RWPE1 (cell line): ENCODE data around the gene TCF4.

Experiments
- CTCF ChIA-PET: fragments of 350-600 bp; sonication (Branson Sonifier 250); formaldehyde crosslinking; extraction: SDS; loops from one replicate; lab custom pipeline; 2021; lab: Yijun Ruan, JAX
- POLR2A ChIA-PET: fragments of 400-600 bp; formaldehyde crosslinking; extraction: SDS; loops from one replicate; lab custom pipeline; 2020; ENCODE audit warnings: antibody characterized with exemption; ENCODE audit not compliant: low non-redundant PET; lab: Yijun Ruan, JAX
- DNase-seq: peaks from one replicate; pipeline ENCODE4 v3.0.0; 2012; ENCODE audit warnings: low spot score
- H3K27ac ChIP-seq: fragments of 450-650 bp; 2 replicates; pipeline ENCODE4 v1.5.1; 2017
- TF ChIP-seq, protein P1 (sequence below): fragments of 450-650 bp; conservative IDR thresholded peaks from 2 replicates; pipeline ENCODE4 v1.5.1; 2017; ENCODE audit warnings: low read depth, mild to moderate bottlenecking

The TCF4 gene

DNA sequence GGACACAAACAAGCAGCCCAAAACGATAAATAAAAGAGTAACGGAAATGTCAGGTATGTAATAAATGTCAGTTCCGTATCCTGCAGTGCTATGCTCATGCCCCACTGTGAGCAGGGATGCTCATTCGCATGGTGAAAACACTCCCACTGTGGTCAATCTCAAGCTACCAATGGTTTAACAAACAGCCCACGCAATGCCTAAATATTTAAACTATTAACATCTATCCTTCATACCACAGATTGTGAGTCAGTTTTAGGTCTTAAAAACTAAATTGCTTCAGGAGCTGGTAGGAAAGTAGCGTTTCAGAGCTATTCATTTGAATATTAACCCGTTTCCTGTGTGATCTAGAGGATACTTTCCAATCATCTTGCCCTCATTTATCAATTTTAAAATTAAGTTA is 207.4 kb downstream of the TCF4 start:
- ChIA-PET CTCF (no interaction called here), POLR2A (no interaction called here)
- H3K27ac ChIP-seq, result no peak overlapping the region
- TF ChIP-seq, protein P1, sequence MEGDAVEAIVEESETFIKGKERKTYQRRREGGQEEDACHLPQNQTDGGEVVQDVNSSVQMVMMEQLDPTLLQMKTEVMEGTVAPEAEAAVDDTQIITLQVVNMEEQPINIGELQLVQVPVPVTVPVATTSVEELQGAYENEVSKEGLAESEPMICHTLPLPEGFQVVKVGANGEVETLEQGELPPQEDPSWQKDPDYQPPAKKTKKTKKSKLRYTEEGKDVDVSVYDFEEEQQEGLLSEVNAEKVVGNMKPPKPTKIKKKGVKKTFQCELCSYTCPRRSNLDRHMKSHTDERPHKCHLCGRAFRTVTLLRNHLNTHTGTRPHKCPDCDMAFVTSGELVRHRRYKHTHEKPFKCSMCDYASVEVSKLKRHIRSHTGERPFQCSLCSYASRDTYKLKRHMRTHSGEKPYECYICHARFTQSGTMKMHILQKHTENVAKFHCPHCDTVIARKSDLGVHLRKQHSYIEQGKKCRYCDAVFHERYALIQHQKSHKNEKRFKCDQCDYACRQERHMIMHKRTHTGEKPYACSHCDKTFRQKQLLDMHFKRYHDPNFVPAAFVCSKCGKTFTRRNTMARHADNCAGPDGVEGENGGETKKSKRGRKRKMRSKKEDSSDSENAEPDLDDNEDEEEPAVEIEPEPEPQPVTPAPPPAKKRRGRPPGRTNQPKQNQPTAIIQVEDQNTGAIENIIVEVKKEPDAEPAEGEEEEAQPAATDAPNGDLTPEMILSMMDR, result no peak
- DNase-seq, result no peak

DNA sequence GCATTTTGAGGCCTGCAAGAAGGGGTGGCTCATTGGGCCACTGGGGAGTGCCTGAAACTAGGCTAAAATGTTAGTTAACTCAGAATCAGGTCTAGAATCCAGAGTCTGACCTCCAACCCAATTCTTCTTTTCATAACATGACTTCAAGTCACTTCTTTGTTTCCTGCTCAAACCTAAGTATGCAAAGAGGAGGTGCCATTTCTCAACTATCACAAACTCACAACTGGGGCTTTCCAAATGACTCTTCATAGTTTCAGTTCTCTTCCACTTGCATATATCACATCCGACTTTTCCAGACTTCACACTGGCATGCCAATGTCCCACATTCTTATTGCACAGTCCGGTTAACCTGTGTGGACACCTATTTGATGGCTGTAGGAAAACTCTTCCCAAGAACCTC is 211.6 kb downstream of the TCF4 start:
- POLR2A ChIA-PET, result no interaction called here
- TF ChIP-seq, protein P1, result no peak
- CTCF ChIA-PET, result no interaction called here

DNA sequence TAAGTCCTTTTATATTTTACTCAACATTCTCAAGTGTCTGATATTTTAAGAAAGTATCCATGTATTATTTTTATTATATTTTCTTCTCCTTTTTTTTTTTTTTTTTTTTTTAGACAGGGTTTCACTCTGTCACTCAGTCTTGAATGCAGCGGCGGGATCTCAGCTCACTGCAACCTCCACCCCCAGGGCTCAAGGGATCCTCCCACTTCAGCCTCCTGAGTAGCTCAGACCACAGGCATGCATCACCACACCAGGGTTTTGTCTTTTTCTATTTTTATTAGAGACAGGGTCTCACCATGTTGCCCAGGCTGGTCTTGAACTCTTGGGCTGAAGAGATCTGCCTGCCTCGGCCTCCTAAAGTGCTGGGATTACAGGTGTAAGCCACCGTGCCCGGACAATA is 212.1 kb downstream of the TCF4 start:
- DNase-seq, result no peak
- POLR2A ChIA-PET, result no interaction called here
- H3K27ac ChIP-seq, result no peak overlapping the region
- TF ChIP-seq, protein P1, result no peak
- CTCF ChIA-PET, result no interaction called here

More for the DNA sequence above, 211.6 kb downstream of the TCF4 start:
- no peak for DNase-seq
- no peak overlapping the region for H3K27ac ChIP-seq

DNA sequence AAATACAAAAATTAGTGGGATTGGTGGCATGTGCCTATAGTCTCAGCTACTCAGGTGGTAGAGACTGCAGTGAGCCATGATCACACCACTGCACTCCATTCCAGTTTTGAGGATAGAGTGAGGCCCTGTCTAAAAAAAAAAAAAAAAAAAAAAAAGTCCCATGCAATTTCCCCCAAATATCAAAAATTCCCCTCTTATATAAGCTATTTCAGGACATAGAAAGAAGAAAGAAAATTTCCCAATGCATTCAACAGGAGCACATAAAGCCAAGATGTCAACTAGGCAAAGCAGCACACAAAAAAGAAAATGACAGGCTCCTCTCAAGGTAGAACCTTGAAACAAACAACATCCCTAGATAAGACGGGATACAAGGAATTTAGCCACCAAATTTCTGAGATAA is 213.3 kb downstream of the TCF4 start:
- no peak overlapping the region for H3K27ac ChIP-seq
- ChIA-PET CTCF (no interaction called here), POLR2A (no interaction called here)
- no peak for DNase-seq
- TF ChIP-seq, protein P1, result no peak

DNA sequence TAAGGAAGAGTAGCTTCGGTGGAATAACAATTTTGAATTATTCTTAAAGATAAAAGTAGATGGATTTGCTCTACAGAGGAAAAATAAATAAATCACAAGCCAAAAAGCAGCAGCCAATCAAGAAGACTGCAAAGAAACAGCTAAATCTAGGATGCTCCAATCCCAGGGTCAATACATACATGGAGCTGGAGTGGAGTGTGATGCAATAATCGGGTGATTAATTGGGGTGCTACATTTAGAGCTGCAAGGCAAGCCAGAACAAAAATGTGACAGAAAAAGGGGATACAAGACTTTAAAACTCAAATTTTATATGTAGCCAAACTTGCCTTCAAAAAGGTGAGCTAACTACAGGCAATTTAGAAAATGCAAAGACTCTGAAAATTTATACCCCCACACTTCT is 215.8 kb downstream of the TCF4 start:
- DNase-seq, result no peak
- ChIA-PET CTCF (no interaction called here), POLR2A (no interaction called here)
- TF ChIP-seq, protein P1, result no peak
- no peak overlapping the region for H3K27ac ChIP-seq

DNA sequence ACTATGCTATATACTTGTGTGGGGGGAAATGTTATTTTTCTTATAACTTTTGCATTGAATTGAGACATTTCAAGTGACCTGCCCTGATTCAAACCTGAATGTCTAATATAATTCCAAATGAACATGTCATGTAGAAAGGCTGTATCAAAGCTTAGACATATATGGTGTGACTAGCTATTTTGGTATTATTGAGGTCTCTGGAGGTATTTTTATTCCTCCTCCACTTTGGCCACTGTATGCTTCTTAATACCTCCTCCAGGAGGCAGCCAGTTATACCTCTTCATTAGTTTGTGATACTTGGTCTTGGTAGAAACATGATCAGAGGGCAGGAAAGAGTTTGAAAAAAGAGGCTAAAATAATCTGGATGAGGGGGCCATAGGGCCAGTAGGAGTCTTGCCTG is 217.1 kb downstream of the TCF4 start:
- TF ChIP-seq, protein P1, result no peak
- POLR2A ChIA-PET, result no interaction called here
- no peak for DNase-seq
- CTCF ChIA-PET, result interaction anchor here (0.7 kb wide), 1 partner anchor 112 kb away, joined by 4 read pairs; no protein-coding TSS in a partner anchor
- H3K27ac ChIP-seq, result no peak overlapping the region
